Parathyroid adenoma (tissue), 2 donors: ENCODE results near the gene IMPDH1.

Experiments used
- H2AFZ ChIP-seq: fragments of 300-600 bp; sonication (generic); one replicate; pipeline ENCODE4 v1.7.0; 2017; ENCODE audit warnings: antibody characterized with exemption, mild to moderate bottlenecking
- H3K27ac ChIP-seq: fragments of 300-600 bp; sonication (generic); one replicate; pipeline ENCODE4 v1.7.0; 2017
- H3K27me3 ChIP-seq: fragments of 300-600 bp; sonication (generic); one replicate; pipeline ENCODE4 v1.7.0; 2017; ENCODE audit warnings: low read length; ENCODE audit not compliant: control insufficient read depth, insufficient read depth
- H3K36me3 ChIP-seq: fragments of 300-600 bp; sonication (generic); one replicate; pipeline ENCODE4 v1.7.0; 2017; ENCODE audit warnings: low read length; ENCODE audit not compliant: control insufficient read depth, insufficient read depth
- H3K4me1 ChIP-seq: fragments of 300-600 bp; sonication (generic); one replicate; pipeline ENCODE4 v1.7.0; 2017; ENCODE audit warnings: control low read depth
- H3K4me2 ChIP-seq: fragments of 300-600 bp; sonication (generic); one replicate; pipeline ENCODE4 v1.7.0; 2017; ENCODE audit warnings: low read length
- H3K4me3 ChIP-seq: fragments of 300-600 bp; sonication (generic); one replicate; pipeline ENCODE4 v1.7.0; 2017; ENCODE audit warnings: low read depth, low read length
- H3K79me2 ChIP-seq: fragments of 300-600 bp; sonication (generic); one replicate; pipeline ENCODE4 v1.7.0; 2017; ENCODE audit warnings: control low read depth
- H3K9ac ChIP-seq: fragments of 300-600 bp; sonication (generic); one replicate; pipeline ENCODE4 v1.7.0; 2017; ENCODE audit warnings: mild to moderate bottlenecking
- H3K9me3 ChIP-seq: fragments of 300-600 bp; sonication (generic); one replicate; pipeline ENCODE4 v1.7.0; 2017; ENCODE audit warnings: low read length; ENCODE audit not compliant: control insufficient read depth
- TF ChIP-seq, protein P1 (sequence below): fragments of 300-600 bp; sonication (generic); IDR thresholded peaks from one replicate; pipeline ENCODE4 v1.7.0; 2017; ENCODE audit warnings: antibody characterized with exemption, mild to moderate bottlenecking
- donor health status: primary hyperparathyroidism.

IMPDH1 gene

GRCh38 chr7:128450913-128451312, 41.1 kb upstream of the IMPDH1 start:
- no peaks in the 10 kb centered on the region for H3K79me2 ChIP-seq
- H3K36me3 ChIP-seq, result no peaks in the 10 kb centered on the region
- no peak overlapping the region for H3K9ac ChIP-seq
- no peak overlapping the region for H2AFZ ChIP-seq
- H3K27ac ChIP-seq, result no peak overlapping the region
- H3K4me1 ChIP-seq, result no peaks in the 10 kb centered on the region
- H3K9me3 ChIP-seq, result no peaks in the 10 kb centered on the region
- H3K4me2 ChIP-seq, result no peak overlapping the region
- no peaks in the 10 kb centered on the region for H3K27me3 ChIP-seq
- no peak overlapping the region for H3K4me3 ChIP-seq
- TF ChIP-seq, protein P1, sequence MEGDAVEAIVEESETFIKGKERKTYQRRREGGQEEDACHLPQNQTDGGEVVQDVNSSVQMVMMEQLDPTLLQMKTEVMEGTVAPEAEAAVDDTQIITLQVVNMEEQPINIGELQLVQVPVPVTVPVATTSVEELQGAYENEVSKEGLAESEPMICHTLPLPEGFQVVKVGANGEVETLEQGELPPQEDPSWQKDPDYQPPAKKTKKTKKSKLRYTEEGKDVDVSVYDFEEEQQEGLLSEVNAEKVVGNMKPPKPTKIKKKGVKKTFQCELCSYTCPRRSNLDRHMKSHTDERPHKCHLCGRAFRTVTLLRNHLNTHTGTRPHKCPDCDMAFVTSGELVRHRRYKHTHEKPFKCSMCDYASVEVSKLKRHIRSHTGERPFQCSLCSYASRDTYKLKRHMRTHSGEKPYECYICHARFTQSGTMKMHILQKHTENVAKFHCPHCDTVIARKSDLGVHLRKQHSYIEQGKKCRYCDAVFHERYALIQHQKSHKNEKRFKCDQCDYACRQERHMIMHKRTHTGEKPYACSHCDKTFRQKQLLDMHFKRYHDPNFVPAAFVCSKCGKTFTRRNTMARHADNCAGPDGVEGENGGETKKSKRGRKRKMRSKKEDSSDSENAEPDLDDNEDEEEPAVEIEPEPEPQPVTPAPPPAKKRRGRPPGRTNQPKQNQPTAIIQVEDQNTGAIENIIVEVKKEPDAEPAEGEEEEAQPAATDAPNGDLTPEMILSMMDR, result no peak

GRCh38 chr7:128450409-128450808, 40.6 kb upstream of the IMPDH1 start:
- no peak overlapping the region for H3K4me2 ChIP-seq
- no peaks in the 10 kb centered on the region for H3K4me1 ChIP-seq
- no peak overlapping the region for H2AFZ ChIP-seq
- H3K79me2 ChIP-seq, result no peaks in the 10 kb centered on the region
- no peaks in the 10 kb centered on the region for H3K36me3 ChIP-seq
- H3K9ac ChIP-seq, result no peak overlapping the region
- TF ChIP-seq, protein P1, result no peak
- no peaks in the 10 kb centered on the region for H3K27me3 ChIP-seq
- no peaks in the 10 kb centered on the region for H3K9me3 ChIP-seq
- H3K4me3 ChIP-seq, result no peak overlapping the region
- H3K27ac ChIP-seq, result no peak overlapping the region

- Histone ChIP-seq H2AFZ (no peak overlapping the region), H3K36me3 (no peaks in the 10 kb centered on the region), H3K4me1 (no peaks in the 10 kb centered on the region), H3K27ac (no peak overlapping the region), H3K9me3 (no peaks in the 10 kb centered on the region), H3K79me2 (no peaks in the 10 kb centered on the region), H3K4me2 (no peak overlapping the region), H3K27me3 (no peaks in the 10 kb centered on the region), H3K9ac (no peak overlapping the region), H3K4me3 (no peak overlapping the region)
- TF ChIP-seq, protein P1, result no peak
Measured at GRCh38 chr7:128448751-128449302, 39.0 kb upstream of the IMPDH1 start.

GRCh38 chr7:128447941-128448564, 38.3 kb upstream of the IMPDH1 start:
- no peak overlapping the region for H3K9ac ChIP-seq
- no peaks in the 10 kb centered on the region for H3K27me3 ChIP-seq
- H3K4me3 ChIP-seq, result no peak overlapping the region
- H3K4me1 ChIP-seq, result no peaks in the 10 kb centered on the region
- TF ChIP-seq, protein P1, result no peak
- no peak overlapping the region for H2AFZ ChIP-seq
- no peaks in the 10 kb centered on the region for H3K79me2 ChIP-seq
- H3K36me3 ChIP-seq, result no peaks in the 10 kb centered on the region
- H3K4me2 ChIP-seq, result no peak overlapping the region
- H3K9me3 ChIP-seq, result no peaks in the 10 kb centered on the region
- H3K27ac ChIP-seq, result no peak overlapping the region

- TF ChIP-seq, protein P1, result no peak
- no peak overlapping the region for H3K4me2 ChIP-seq
- no peaks in the 10 kb centered on the region for H3K27me3 ChIP-seq
- H3K79me2 ChIP-seq, result no peaks in the 10 kb centered on the region
- no peak overlapping the region for H3K9ac ChIP-seq
- no peak overlapping the region for H3K4me3 ChIP-seq
- no peaks in the 10 kb centered on the region for H3K9me3 ChIP-seq
- H3K27ac ChIP-seq, result no peak overlapping the region
- no peak overlapping the region for H2AFZ ChIP-seq
- H3K36me3 ChIP-seq, result no peaks in the 10 kb centered on the region
- no peaks in the 10 kb centered on the region for H3K4me1 ChIP-seq
Measured at GRCh38 chr7:128446306-128446705, 36.5 kb upstream of the IMPDH1 start.
